ENCODE measurements around the gene CDH18. TPM values are rescaled to one million over a fixed set of nuclear protein-coding genes. Genes with fewer than 3 reads are reported as not detected.

Gene CDH18
- total and polyA plus RNA-seq, 2 donors (not counting 3 experiments of a cell fraction or from before 2014, with no cell fraction given) = 0.06 TPM; not detected in 1

GRCh38 chr5:19923742-19924141, 64.3 kb downstream of the CDH18 start:
- Histone ChIP-seq H3K9me1 (replicated peaks; ENCODE audit: control insufficient read depth, extremely low read depth, insufficient read depth, low read length) (no peaks in the 10 kb centered on the region), H3K9me3 (replicated peaks; ENCODE audit: control insufficient read depth, insufficient read depth, low read length) (no peaks in the 10 kb centered on the region), H3K79me2 (ENCODE audit: control insufficient read depth, insufficient read depth, low read length) (no peaks in the 10 kb centered on the region), H3K4me2 (ENCODE audit: insufficient read depth, low read length) (no peak overlapping the region), H4K20me1 (replicated peaks; ENCODE audit: control insufficient read depth, extremely low read depth, insufficient read depth, low read length) (no peaks in the 10 kb centered on the region), H3K4me1 (ENCODE audit: control insufficient read depth, extremely low read depth, insufficient read depth, low read length) (peaks cover 4% of the 10 kb centered on the region), H3K27ac (ENCODE audit: insufficient read depth, low read depth, low read length) (no peak overlapping the region), H3K27me3 (ENCODE audit: control insufficient read depth in 2 of 2, insufficient read depth in 2 of 2, low read length in 2 of 2) (no peaks in the 10 kb centered on the region), H3K9ac (replicated peaks; ENCODE audit: extremely low read depth, insufficient read depth, low read length) (no peak overlapping the region), H2AFZ (ENCODE audit: low read depth, low read length) (no peak overlapping the region), H3K4me3 (replicated peaks in 1 of 3; ENCODE audit: insufficient read depth in 1 of 3, low read depth in 1 of 3, low read length in 3 of 3) (no peak overlapping the region), H3K36me3 (ENCODE audit: control insufficient read depth in 2 of 2, extremely low read depth in 1 of 2, insufficient read depth in 2 of 2, low read length in 2 of 2) (no peaks in the 10 kb centered on the region)
- CTCF ChIA-PET = no interaction called here
- FAIRE-seq (no peak), DNase-seq (ENCODE audit: low read depth, low spot score) (no peak)
- POLR2A ChIA-PET = no interaction called here
- intact Hi-C loops (cut with micrococcal nuclease) (no loop called here), dilution Hi-C loops (cut with MboI; ENCODE audit: extremely low pct_ligation_motif_present, low sequenced_read_pairs) (no loop called here)
- BruUV-seq (replicated peaks) = no TSS peak
- TF ChIP-seq GATA2 (IDR thresholded peaks at IDR 0.05; ENCODE audit: insufficient read depth, insufficient read length, low read depth, low read length) = no peak

- no peaks in the 10 kb centered on the region for H3K4me1 ChIP-seq (ENCODE audit: control insufficient read depth, extremely low read depth, insufficient read depth, low read length)
- no peak overlapping the region for H3K9ac ChIP-seq (replicated peaks; ENCODE audit: extremely low read depth, insufficient read depth, low read length)
- intact Hi-C loops (cut with micrococcal nuclease) = no loop called here
- DNase-seq (ENCODE audit: low read depth, low spot score) = no peak
- BruUV-seq (replicated peaks) = no TSS peak
- TF ChIP-seq FOS (IDR thresholded peaks at IDR 0.05; ENCODE audit: borderline replicate concordance, insufficient read depth, low read length) (peak; percentile 31), MYC (IDR thresholded peaks at IDR 0.05; ENCODE audit: low read depth, low read length) (no peak), POLR2A (IDR thresholded peaks at IDR 0.05; ENCODE audit: low read depth, low read length) (no peak)
- no peaks in the 10 kb centered on the region for H3K27me3 ChIP-seq (ENCODE audit: control insufficient read depth in 2 of 2, insufficient read depth in 2 of 2, low read length in 2 of 2)
- ChIA-PET POLR2A (no interaction called here), CTCF (no interaction called here)
- FAIRE-seq = no peak
- no peak overlapping the region for H3K4me3 ChIP-seq (replicated peaks in 1 of 3; ENCODE audit: insufficient read depth in 1 of 3, low read depth in 1 of 3, low read length in 3 of 3)
- no peak overlapping the region for H2AFZ ChIP-seq (ENCODE audit: low read depth, low read length)
- H3K9me3 ChIP-seq (replicated peaks; ENCODE audit: control insufficient read depth, insufficient read depth, low read length) = no peaks in the 10 kb centered on the region
- no peaks in the 10 kb centered on the region for H4K20me1 ChIP-seq (replicated peaks; ENCODE audit: control insufficient read depth, extremely low read depth, insufficient read depth, low read length)
- dilution Hi-C loops (cut with MboI; ENCODE audit: extremely low pct_ligation_motif_present, low sequenced_read_pairs) = no loop called here
- H3K9me1 ChIP-seq (replicated peaks; ENCODE audit: control insufficient read depth, extremely low read depth, insufficient read depth, low read length) = no peaks in the 10 kb centered on the region
- H3K36me3 ChIP-seq (ENCODE audit: control insufficient read depth in 2 of 2, extremely low read depth in 1 of 2, insufficient read depth in 2 of 2, low read length in 2 of 2) = no peaks in the 10 kb centered on the region
- no peak overlapping the region for H3K4me2 ChIP-seq (ENCODE audit: insufficient read depth, low read length)
- no peaks in the 10 kb centered on the region for H3K79me2 ChIP-seq (ENCODE audit: control insufficient read depth, insufficient read depth, low read length)
- H3K27ac ChIP-seq (ENCODE audit: insufficient read depth, low read depth, low read length) = no peak overlapping the region
Measured at GRCh38 chr5:19920761-19921160, 67.2 kb downstream of the CDH18 start.

Data from endothelial cell of umbilical vein (primary cell).